Bone marrow (tissue), 2 donors: Measurements from ENCODE around the gene STRAP.
"Not testable (repeated sequence)": the region's sequence is repeated elsewhere in the genome, so short reads cannot be mapped to it uniquely, and the experiment has no call there.

Experiments used
- DNase-seq, 2 donors: peaks; one replicate each; lab custom pipeline; 2025; lab: John Stamatoyannopoulos, UW

The STRAP gene

DNA sequence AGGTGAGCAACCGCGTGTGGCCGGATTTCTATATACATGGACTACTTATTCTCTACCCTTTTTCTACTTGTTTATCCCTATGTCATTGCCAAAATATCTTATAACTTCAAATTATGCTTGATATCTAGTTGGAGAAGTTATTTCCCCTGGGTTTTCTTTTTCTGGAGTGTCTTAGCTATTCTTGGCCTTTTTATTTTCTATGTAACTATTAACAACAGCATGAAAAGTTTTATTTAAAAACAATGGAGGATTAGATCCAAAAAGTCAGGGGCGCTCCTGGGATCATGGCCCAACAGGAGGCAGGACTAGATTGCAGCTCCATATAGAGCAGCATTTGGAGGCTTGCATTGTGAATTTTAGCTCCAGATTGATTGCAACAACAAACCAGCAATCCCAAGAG is 8.6 kb upstream of the STRAP start:
- DNase-seq = no peak

DNA sequence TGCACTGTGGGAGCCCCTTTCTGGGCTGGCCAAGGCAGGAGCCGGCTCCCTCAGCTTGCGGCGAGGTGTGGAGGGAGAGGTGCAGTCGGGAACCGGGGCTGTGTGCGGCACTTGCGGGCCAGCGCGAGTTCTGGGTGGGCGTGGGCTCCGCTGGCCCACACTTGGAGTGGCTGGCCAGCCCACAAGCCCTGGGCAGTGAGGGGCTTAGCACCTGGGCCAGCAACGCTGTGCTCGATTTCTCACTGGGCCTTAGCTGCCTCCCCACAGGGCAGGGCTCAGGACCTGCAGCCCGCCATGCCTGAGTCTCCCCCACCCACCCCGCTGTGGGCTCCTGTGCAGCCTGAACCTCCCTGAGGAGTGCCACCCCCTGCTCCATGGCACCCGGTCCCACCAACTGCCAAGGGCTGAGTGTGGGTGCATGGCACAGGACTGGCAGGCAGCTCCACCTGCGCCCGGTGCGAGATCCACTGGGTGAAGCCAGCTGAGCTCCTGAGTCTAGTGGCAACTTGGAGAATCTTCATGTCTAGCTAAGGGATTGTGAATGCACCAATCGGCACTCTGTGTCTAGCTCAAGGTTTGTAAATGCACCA is 7.5 kb upstream of the STRAP start:
- DNase-seq = not testable (repeated sequence)

DNA sequence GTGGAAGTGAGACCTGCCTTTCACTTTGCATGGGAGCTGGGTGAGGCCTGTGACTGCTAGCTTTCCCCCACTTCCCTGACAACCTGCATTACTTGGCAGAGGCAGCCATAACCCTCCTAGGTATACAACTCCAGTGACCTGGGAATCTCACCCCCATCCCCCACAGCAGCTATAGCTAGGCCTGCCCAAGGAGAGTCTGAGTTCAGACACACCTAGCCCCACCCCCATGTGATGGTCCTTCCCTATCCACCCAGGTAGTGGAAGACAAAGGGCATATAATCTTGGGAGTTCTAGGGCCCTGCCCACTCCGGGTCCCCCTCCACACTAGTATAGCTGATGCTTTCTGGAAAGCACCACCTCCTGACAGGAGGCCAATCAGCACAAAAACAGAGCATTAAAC is 6.3 kb upstream of the STRAP start:
- DNase-seq = no peak

DNA sequence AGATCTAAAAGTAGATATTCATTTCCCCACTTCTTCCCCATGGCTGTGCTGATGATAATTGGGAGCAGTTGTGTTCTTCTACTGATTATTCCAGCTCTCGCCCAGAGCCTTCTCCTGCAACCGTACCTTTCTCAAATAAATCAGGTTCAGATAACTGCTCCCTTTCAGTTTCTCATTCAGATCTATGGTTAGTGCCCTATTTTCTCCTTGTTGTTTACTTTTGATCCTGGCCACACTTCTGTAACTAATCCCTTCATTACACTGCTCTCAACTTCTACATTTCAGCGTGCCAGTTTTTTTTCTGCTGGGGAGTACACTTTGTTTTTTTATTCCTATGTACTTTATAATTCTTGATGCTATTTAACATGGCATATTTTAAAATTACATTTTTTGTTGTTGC is 2.8 kb upstream of the STRAP start:
- DNase-seq = no peak

DNA sequence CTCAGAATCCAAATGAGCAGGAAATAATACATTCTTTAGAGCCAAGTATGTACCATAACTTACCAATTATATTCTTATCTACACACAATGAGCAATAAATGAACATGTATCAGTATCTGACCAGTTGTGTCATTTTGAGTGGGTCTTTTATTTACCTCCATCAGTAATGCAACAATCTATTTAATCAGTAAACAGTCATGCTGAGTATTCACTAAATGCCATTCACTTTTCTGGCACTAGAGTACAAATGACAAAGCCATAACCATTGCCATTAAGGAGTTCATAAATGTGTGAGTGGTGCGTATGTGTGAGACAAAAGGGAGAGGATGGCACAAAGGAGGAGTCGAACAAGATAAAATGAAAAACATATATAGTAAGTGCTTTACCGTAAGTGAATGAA is 1.5 kb upstream of the STRAP start:
- DNase-seq = no peak

DNA sequence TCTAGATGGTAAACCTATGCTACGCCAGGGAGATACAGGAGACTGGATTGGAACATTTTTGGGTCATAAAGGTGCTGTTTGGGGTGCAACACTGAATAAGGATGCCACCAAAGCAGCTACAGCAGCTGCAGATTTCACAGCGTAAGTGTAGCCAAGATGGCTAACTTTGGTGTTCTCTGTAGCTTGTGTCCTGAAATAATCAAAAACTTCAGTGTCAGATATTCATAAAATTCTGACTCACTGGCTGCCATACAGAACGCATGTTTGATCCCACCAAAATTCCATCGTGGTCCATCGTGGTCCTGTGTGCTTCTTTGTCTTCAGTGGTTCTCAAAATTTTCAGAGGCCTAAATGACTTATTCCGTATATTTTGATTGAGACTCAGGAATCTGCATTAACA is 1.3 kb downstream of the STRAP start:
- no peak for DNase-seq

DNA sequence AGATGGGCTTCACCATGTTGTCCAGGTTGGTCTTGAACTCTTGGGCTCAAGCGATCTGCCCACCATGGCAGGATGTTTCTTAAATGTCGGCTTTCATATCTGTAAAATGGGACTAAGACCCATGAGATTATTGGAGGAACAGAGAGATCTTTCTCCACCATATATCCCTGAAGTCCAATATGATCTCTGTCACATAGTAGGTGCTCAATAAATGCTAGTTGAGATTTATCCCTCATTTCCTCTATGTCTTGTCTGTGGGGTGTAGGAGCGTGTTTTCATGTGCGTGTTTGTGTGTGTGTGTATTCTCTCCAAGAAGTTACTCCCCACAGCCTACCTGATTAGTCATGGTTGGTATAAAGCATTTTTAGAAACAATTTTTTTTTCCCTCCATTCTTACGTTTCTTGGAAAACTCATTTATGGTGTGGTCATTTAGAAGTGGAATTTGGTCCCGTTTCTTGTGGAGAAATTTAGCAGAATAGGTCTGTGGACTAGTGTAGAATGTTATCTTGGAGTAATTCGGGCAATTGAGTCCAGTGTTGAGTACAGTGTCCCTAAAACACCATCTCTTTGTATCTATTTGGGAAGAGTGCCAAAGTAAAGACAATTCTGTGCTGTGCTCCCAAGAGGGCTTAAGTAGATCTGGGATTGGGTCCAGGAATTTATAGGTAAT is 4.3 kb downstream of the STRAP start:
- no peak for DNase-seq

DNA sequence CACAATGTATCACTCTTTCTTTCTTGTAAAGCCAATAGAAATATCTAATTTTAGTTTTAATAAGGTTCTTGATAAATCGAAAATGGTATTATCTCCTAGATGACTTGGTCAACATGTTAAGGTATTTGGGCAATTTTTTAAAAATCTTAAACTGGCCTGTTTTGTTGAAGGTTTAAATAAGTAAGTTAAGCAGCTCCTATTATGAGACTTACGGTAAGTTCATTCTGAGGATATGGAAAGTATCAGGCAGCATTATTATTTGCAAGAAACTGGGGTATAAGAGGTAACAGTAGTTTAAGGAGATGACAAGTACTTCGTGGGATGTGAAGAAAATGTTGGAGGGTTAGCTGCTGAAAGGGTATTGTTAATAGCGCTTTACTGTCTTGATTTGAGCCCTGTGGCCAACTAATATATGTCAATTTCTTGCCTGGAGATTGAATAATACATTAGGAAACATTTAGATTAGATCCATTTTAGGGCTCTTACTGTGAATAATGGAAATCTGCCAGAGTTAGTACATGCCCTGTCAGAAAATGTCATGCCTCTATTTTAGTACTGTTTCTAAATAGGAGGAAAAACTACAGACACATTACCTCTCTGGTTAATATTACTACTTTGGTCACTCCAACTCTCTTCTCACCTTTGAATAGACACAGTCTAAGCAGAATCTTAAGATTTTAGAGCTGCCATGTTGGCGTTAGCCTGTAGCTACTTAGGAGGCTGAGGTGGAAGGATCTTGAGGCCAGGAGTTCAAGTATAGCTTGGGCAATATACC is 5.0 kb downstream of the STRAP start:
- DNase-seq = no peak

DNA sequence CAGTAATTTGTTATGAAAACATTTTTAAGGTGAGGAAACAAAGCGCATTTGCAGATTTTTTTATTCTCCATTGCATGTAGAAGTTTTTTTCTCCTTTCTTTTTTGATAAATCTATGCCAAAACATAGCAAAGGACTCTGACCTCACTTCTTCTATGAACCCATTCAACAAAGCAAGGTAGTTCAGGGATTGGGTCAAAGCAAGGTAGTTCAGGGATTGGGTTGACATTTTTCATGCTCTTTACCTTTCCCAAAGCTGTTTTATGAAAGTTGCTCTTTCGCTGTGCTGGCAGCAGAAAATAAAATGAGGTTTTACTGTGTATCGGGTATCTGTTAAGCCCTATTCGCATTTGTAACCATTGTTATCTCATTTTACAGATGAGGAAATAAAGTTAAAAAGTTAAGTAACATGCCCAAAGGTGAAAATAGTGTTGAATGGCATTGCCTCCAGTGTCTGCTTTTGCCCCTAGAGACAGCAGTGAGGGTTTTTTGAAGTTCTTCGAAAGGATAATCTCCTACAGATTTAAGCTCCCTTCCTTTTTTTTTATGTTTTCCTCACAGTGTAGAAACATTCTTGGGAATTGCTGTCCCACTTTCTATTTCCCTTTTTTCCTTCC is 10.6 kb downstream of the STRAP start:
- DNase-seq = no peak

DNA sequence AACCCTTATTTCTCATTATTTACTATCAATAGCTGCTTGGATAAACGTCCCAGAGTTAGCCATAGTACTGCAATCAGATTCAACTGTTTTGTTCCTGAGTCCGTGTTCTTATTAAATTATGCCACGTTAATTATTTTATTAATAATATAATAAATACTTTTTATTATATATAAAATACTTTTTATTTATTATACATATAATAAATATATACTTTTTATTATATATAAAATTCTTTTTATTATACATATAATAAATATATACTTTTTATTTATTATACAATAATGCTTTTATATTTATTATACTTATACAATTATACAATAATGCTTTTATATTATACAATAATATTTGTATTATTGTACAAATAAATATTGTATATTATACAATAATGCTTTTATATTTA is 11.1 kb downstream of the STRAP start:
- DNase-seq = no peak

DNA sequence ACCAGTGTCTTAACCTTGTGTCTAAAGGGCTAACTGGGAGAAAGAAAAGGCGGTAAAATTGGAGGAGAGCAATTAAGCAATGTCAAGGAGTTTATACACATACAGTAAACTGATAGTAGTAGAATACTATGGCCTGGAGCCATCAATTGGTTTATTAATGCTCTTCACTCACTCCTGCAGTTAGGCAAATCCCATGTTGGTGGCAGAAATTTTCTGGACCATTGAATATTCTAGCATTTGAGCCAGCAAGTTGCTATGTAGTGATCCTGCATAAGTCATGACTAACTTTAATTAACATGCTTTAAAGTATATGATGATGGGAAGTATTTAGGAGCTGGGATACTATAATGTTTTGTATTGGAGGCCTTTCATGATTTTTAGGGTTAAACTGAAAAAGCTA is 14.7 kb downstream of the STRAP start:
- no peak for DNase-seq

DNA sequence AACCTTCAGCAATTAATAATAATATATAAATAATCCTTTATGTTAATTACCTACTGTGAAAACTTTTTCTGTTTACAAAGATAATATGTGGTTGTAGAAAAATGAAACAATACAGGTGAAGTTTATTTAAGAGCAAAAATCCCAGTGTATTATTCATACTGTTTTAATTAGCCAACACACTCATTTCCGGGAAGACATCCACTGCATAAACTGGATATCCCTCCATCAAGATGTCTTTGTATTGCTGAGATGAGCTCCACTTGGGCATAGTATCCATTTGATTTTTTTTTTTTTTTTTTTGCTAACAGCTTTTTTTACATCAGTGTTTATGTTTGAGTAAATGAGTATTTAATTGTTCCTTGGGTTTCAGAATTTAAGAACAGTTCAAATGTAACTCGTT is 15.2 kb downstream of the STRAP start:
- DNase-seq = no peak

DNA sequence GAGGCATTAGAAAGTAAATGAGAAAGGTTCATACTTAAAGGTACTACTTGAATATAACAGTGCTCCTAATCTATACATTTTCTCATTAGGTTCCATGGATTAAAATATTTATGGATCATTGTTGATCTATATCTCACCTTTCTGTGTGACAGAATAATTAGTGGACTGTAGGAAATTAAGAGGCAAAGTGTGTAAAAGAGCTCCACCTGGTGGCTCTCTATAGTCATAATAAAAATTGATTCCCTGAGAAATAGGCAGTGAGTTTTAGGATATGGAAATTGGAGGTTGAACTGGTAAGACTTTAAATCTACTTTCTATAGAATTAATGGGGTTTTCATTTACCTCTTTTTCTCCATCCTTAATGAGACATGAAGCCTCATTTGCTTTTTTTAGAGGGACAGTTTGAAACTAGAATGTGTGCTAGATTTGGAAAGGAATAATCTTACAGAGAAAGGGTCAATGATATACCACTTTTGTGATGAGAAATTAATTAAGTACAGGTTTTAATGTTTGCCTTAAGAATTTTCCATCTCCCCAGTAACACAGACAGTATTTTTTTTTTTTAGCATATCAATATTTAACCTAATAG is 17.2 kb downstream of the STRAP start:
- DNase-seq = no peak

DNA sequence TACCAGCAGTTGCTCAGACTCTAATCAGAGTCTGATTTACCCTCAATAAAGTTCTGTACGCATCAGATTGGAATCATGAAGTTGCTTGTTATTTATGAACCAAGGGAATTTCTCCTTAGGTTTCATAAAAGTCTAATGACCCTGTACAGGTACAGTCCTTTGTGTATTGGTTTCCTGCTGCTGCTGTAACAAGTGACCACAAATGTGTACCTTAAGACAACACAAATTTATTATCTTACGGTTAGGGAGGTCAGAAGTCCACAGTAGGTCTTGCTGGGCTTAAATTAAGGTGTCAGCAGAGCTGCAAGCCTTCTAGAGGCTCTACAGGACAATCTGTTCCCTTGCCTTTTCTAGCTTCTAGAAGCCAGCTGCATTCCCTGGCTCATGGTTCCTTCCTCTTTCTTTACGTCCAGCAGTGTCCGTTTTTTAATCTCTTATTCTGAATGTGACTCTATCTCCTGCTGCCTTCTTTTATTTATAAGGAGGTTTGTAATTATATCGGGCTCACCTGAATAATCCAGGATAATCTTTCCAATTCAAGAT is 22.3 kb downstream of the STRAP start:
- no peak for DNase-seq

DNA sequence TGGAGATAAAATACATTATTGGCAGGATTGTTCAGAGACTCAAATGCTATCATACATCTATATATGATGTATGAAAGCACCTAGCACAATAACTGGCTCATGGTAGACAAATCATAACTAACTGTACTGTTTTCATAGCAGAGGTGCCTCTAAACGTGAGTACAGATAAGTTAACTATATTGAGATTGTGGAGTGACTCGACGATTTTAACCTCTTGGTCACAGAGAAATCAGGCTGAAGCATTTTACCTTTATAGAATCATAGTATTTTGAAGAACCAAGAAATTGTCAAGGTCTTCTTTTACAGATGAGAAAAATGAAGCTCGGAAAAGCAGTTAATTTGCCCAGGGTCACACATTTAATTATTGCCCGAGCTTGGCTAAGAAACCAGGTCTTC is 28.3 kb downstream of the STRAP start:
- DNase-seq = no peak

DNA sequence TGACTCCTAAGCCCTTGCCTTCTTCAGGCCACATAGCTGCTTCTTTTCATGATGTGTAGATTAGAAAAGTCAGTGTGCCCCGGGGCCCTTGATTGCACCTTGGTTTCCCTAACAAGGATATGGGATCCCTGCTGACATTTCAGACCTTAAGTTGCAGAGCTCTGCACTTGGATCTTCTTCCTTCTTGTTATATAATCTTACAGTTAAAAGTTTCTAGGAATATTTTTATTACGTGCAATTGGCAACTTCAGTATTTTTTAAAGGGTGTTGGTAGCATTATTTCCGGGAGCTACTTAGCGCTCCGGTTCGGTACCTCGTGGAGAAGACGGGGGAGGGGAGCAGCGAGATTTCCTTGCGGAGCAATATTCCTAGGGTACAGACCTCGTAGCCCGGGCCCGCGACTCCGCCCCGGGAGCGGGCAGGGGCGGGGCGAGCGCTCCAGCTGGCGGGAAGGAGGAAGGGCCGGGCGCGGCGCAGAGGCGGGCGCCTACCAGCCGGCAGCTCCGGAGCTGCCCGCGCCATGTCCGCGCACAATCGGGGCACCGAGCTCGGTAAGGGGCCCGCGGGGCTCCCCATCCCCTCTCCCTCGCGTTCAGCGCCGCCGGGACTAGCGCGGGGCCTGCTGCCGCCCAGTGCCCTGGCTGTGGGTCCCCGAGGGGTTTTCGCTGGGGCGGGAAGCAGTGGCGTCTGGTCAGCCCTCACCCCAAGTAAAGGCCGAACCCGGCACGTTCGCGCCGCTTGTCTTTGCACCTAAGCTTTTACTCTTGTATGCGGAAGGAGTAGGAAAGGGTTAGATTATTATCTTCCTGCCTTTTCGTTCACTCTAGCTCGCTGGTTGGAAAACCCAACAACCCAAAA is 28.9 kb downstream of the STRAP start, which contains the start of gene DERA:
Gene DERA, plus strand, starts transcription at position 469 of the 858 bp plus-strand sequence. Its CDS starts 52 bp downstream, at position 521.
- DNase-seq = peak; percentile 40 to 56

DNA sequence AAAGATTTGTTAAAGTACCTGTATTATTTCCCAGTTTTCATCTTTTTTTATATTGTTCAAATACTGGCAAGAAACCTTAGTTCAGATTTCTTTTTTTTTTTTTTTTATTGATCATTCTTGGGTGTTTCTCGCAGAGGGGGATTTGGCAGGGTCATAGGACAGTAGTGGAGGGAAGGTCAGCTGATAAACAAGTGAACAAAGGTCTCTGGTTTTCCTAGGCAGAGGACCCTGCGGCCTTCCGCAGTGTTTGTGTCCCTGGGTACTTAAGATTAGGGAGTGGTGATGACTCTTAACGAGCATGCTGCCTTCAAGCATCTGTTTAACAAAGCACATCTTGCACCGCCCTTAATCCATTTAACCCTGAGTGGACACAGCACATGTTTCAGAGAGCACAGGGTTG is 29.7 kb downstream of the STRAP start:
- DNase-seq = not testable (repeated sequence)

DNA sequence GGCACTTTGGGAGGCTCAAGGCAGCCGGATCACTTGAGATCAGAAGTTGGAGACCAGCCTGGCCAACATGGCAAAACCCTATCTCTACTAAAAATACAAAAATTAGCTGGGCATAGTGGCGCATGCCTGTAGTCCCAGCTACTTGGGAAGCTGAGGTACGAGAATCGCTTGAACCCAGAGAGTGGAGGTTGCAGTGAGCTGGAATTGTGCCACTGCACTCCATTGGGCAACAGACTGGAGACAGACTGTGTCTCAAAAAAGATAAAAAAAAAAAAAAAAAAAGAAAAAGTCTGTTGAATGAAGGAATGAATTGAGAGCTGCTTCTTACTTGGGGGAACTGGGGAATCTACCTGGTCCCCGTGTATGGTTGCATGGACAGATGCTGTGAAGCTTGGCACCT is 31.9 kb downstream of the STRAP start:
- not testable (repeated sequence) for DNase-seq

DNA sequence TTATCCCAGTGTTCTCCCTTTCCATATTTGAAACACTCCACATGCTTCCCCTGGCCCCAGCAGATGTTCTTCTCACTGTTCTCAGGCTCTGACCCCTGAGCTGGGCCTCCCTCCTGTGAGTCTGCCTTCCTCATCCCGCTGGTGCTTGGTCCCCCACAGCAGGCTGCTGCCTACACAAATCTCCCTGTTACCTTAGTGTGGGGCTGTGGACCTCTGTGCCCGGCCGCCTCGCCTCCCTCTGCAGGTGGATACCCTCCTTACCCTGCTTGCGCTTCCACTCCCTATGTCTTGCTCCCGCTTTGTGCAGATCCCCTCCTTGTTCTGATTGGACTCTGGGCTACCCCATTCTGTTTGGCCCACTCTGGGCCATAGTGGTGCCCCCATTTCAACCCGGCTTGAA is 35.9 kb downstream of the STRAP start:
- DNase-seq = no peak

DNA sequence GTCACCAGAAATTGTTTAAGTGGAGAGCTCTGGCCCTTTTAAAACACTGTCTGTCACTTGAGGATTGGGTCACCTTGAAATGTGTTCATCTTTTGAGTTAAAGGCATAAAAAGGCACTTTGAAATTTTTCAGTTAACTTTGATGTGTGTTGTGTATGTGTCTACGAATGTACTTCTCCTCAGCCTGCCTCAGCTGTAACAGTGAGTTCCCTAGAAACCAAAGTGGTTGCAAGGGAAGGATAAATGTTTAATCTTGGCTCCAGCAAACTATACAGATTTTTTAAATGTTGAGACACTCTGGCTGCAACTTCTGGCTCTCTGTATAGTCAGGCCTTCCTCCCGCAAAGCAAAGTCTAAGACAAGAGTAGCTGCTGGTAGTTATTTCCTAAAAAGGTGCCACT is 37.2 kb downstream of the STRAP start:
- no peak for DNase-seq

DNA sequence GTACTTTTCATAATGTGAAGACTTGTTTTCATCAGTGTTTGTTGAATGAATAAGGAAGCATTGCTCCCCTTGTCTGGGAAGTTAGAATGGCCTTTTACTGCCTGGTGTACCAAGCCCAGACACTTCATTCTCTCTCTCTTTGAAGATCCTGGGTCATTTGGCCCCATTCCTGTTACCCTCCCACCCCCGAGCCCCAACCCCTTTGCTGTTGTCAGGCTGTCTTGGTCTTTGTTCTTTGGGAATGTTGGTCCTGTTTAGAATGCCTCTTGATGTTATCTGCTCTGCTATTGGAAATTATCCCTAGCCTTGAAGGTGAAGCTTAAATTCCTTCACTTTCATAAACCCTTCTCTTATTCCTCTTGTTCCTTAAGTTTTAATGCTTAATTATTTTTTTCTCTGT is 42.8 kb downstream of the STRAP start:
- no peak for DNase-seq
